IMR-90 (cell line): ENCODE results near the gene CERS1.

ENCODE experiments used
- BHLHE40 ChIP-seq: fragments of 150-350 bp; IDR thresholded peaks from 2 replicates; pipeline ENCODE4 v1.6.1; 2016; ENCODE audit warnings: mild to moderate bottlenecking, low read depth, low read length
- CEBPB ChIP-seq: IDR thresholded peaks from 2 replicates; pipeline ENCODE4 v1.6.1; 2012; ENCODE audit warnings: low read depth, low read length, improper control_type of control experiment
- CTCF ChIP-seq: conservative IDR thresholded peaks from 2 replicates; pipeline ENCODE4 v1.5.1; 2012; ENCODE audit warnings: mild to moderate bottlenecking, low read depth, low read length, improper control_type of control experiment
- MAFK ChIP-seq: IDR thresholded peaks from 2 replicates; pipeline ENCODE4 v1.6.1; 2012; ENCODE audit warnings: low read depth, low read length, improper control_type of control experiment
- MAZ ChIP-seq: IDR thresholded peaks from 2 replicates; pipeline ENCODE4 v1.6.1; 2012; ENCODE audit warnings: low read depth, mild to moderate bottlenecking, low read length, improper control_type of control experiment, moderate library complexity, borderline replicate concordance
- POLR2A ChIP-seq: IDR thresholded peaks from 2 replicates; pipeline ENCODE4 v1.6.1; 2012; ENCODE audit warnings: mild to moderate bottlenecking, low read depth, low read length
- RAD21 ChIP-seq: IDR thresholded peaks from 2 replicates; pipeline ENCODE4 v1.6.1; 2012; ENCODE audit warnings: low read length, improper control_type of control experiment
- RCOR1 ChIP-seq: IDR thresholded peaks from 2 replicates; pipeline ENCODE4 v1.6.1; 2012; ENCODE audit warnings: mild to moderate bottlenecking, low read length, improper control_type of control experiment; ENCODE audit not compliant: insufficient replicate concordance
- RFX5 ChIP-seq: IDR thresholded peaks from 2 replicates; pipeline ENCODE4 v1.8.0; 2012; ENCODE audit warnings: low read depth, mild to moderate bottlenecking, low read length, moderate library complexity
- USF2 ChIP-seq: fragments of 150-350 bp; IDR thresholded peaks from 2 replicates; pipeline ENCODE4 v1.6.1; 2017; ENCODE audit warnings: mild to moderate bottlenecking, antibody characterized with exemption, low read length, low read depth

- TF ChIP-seq CTCF = no peak
- TF ChIP-seq POLR2A = no peak
- TF ChIP-seq RCOR1 = no peak
- TF ChIP-seq RAD21 = no peak
- TF ChIP-seq RFX5 = no peak
- TF ChIP-seq MAFK = no peak
- no peak for TF ChIP-seq MAZ
- no peak for TF ChIP-seq BHLHE40
- TF ChIP-seq CEBPB = no peak
- no peak for TF ChIP-seq USF2
Observed at GRCh38 chr19:18933297-18933696, 37.3 kb upstream of the CERS1 start.
